Endothelial cell of umbilical vein (primary cell): Measurements from ENCODE around the gene RYR3. TPM values are rescaled to one million over a fixed set of nuclear protein-coding genes. Genes with fewer than 3 reads are reported as not detected.

Source experiments
- BruUV-seq: library from RNA; stranded (reverse); fragments of 400-500 nt; replicated peaks from 2 replicates; lab custom pipeline; 2021; lab: Mats Ljungman, UMichigan
- CTCF ChIA-PET: fragments of 300-600, 350-600 bp; sonication (Branson Sonifier 250); formaldehyde crosslinking; loops from one replicate; lab custom pipeline; 2021; ENCODE audit warnings: antibody characterized with exemption, inconsistent platforms; lab: Charles Lee
- POLR2A ChIA-PET: fragments of 300-600, 350-600 bp; sonication (Branson Sonifier 250); formaldehyde crosslinking; loops from one replicate; lab custom pipeline; 2021; ENCODE audit warnings: antibody characterized with exemption, inconsistent platforms; lab: Charles Lee
- DNase-seq: peaks from one replicate; pipeline ENCODE4 v3.0.0-alpha.2; 2011; ENCODE audit warnings: low read depth, low spot score
- FAIRE-seq: peaks from 2 replicates; lab custom pipeline; 2011; peaks lifted over from hg19 to GRCh38; lab: Jason Lieb, UNC
- H2AFZ ChIP-seq: 2 replicates; pipeline ENCODE4 v1.6.0; 2012; ENCODE audit warnings: low read depth, low read length, control low read depth, inconsistent platforms
- H3K27ac ChIP-seq: 2 replicates; pipeline ENCODE4 v1.5.1; 2011; ENCODE audit warnings: low read depth, mild to moderate bottlenecking, control low read depth, low read length, moderate library complexity; ENCODE audit not compliant: insufficient read depth
- H3K27me3 ChIP-seq, 2 experiments: 2 replicates each; pipeline versions ENCODE4 v1.6.0 to v1.6.1; 2011; ENCODE audit warnings: low read length in 2 of 2, mixed read lengths in 1 of 2; ENCODE audit not compliant: control insufficient read depth in 2 of 2, insufficient read depth in 2 of 2
- H3K36me3 ChIP-seq, 2 experiments: 2 replicates in 1 of 2; 3 replicates in 1 of 2; pipeline ENCODE4 v1.5.1; 2011; ENCODE audit warnings: low read length in 2 of 2, mild to moderate bottlenecking in 1 of 2, moderate library complexity in 1 of 2; ENCODE audit not compliant: control insufficient read depth in 2 of 2, insufficient read depth in 2 of 2; ENCODE audit errors: extremely low read depth in 1 of 2
- H3K4me1 ChIP-seq: 3 replicates; pipeline ENCODE4 v1.5.1; 2011; ENCODE audit warnings: mild to moderate bottlenecking, low read length; ENCODE audit not compliant: control insufficient read depth, insufficient read depth; ENCODE audit errors: extremely low read depth
- H3K4me2 ChIP-seq: 2 replicates; pipeline ENCODE4 v1.6.1; 2011; ENCODE audit warnings: low read length, control low read depth, mixed read lengths; ENCODE audit not compliant: insufficient read depth
- H3K4me3 ChIP-seq, 3 experiments: fragments of 200-600 bp in 1 of 3; sonication (generic), shearing (Covaris generic) in 1 of 3; replicated peaks in 1 of 3; 2 replicates each; pipeline ENCODE4 v1.5.1; 2011 to 2016; ENCODE audit warnings: control low read depth in 3 of 3, low read length in 3 of 3, mild to moderate bottlenecking in 2 of 3, inconsistent platforms in 1 of 3, low read depth in 1 of 3, moderate library complexity in 1 of 3; ENCODE audit not compliant: insufficient read depth in 1 of 3
- H3K79me2 ChIP-seq: 2 replicates; pipeline ENCODE4 v1.6.0; 2012; ENCODE audit warnings: low read length, inconsistent platforms; ENCODE audit not compliant: control insufficient read depth, insufficient read depth
- H3K9ac ChIP-seq: replicated peaks from 2 replicates; pipeline ENCODE3; 2011; ENCODE audit warnings: low read length, control low read depth; ENCODE audit not compliant: insufficient read depth; ENCODE audit errors: extremely low read depth
- H3K9me1 ChIP-seq: replicated peaks from 3 replicates; pipeline ENCODE4 v1.6.0; 2011; ENCODE audit warnings: mild to moderate bottlenecking, low read length; ENCODE audit not compliant: control insufficient read depth, insufficient read depth; ENCODE audit errors: extremely low read depth
- H3K9me3 ChIP-seq: replicated peaks from 2 replicates; pipeline ENCODE4 v1.5.1; 2012; ENCODE audit warnings: low read length, inconsistent platforms; ENCODE audit not compliant: control insufficient read depth, insufficient read depth
- H4K20me1 ChIP-seq: replicated peaks from 2 replicates; pipeline ENCODE3; 2011; ENCODE audit warnings: mild to moderate bottlenecking, low read length; ENCODE audit not compliant: control insufficient read depth, insufficient read depth; ENCODE audit errors: extremely low read depth
- EZH2 ChIP-seq: IDR thresholded peaks from 2 replicates; pipeline ENCODE4 v1.6.1; 2012; ENCODE audit warnings: borderline replicate concordance, low read depth, mild to moderate bottlenecking, moderate library complexity, low read length, inconsistent platforms; ENCODE audit not compliant: severe bottlenecking
- FOS ChIP-seq: IDR thresholded peaks from 2 replicates; pipeline ENCODE4 v1.6.1; 2011; ENCODE audit warnings: mild to moderate bottlenecking, low read length, moderate library complexity, borderline replicate concordance; ENCODE audit not compliant: insufficient read depth
- GATA2 ChIP-seq: IDR thresholded peaks from 2 replicates; pipeline ENCODE4 v1.7.0; 2011; ENCODE audit warnings: low read depth, mild to moderate bottlenecking, moderate library complexity, mixed read lengths, low read length; ENCODE audit not compliant: insufficient read length, insufficient read depth
- JUN ChIP-seq: IDR thresholded peaks from 2 replicates; pipeline ENCODE4 v1.6.1; 2011; ENCODE audit warnings: borderline replicate concordance, low read depth; ENCODE audit not compliant: insufficient read length, insufficient read depth
- MYC ChIP-seq: IDR thresholded peaks from one replicate; pipeline ENCODE4 v1.6.1; 2011; ENCODE audit warnings: mild to moderate bottlenecking, low read depth, low read length
- POLR2A ChIP-seq: IDR thresholded peaks from 2 replicates; pipeline ENCODE4 v1.6.1; 2012; ENCODE audit warnings: low read depth, mild to moderate bottlenecking, control low read depth, low read length
- POLR2AphosphoS5 ChIP-seq: IDR thresholded peaks from 2 replicates; pipeline ENCODE4 v1.6.1; 2012; ENCODE audit warnings: low read depth, mild to moderate bottlenecking, control low read depth, low read length, moderate library complexity; ENCODE audit not compliant: insufficient read depth
- dilution Hi-C: fragments of 300-500 bp; cut with MboI; formaldehyde crosslinking; loops from one replicate; pipeline ENCODE4 v1.15.0; 2019; ENCODE audit warnings: low sequenced_read_pairs; ENCODE audit not compliant: extremely low pct_ligation_motif_present
- intact Hi-C: fragments of 100-400 bp; cut with micrococcal nuclease; formaldehyde crosslinking; loops from one replicate; pipeline ENCODE4 v1.10.0; 2022
- polyA plus RNA-seq, 4 experiments: library from polyadenylated mRNA; depleted of rRNA in 3 of 4; stranded (reverse) in 3 of 4; unstranded in 1 of 4; fragments of >200 nt; gene quantifications; 2 replicates each; pipeline versions ENCODE4 v1.2.1 to v1.2.3, GENCODE V29; 2011 to 2012; ENCODE audit warnings: missing spikeins in 1 of 4
- total RNA-seq: library from RNA; stranded (reverse); gene quantifications from 2 replicates; pipeline ENCODE4 v1.2.3, GENCODE V29; 2021
- TF ChIP-seq, protein P1 (sequence below), 2 donors: IDR thresholded peaks; 1 replicate in 1 of 2; 2 replicates in 1 of 2; pipeline ENCODE4 v1.5.1; 2011; ENCODE audit warnings: low read length in 2 of 2, mild to moderate bottlenecking in 2 of 2, moderate library complexity in 2 of 2, control low read depth in 1 of 2, inconsistent platforms in 1 of 2, low read depth in 1 of 2; ENCODE audit not compliant: insufficient read depth in 1 of 2; ENCODE audit errors: extremely low read depth in 1 of 2
- TF ChIP-seq, protein P2 (sequence below): IDR thresholded peaks from 2 replicates; pipeline ENCODE4 v1.6.1; 2011; ENCODE audit not compliant: insufficient read depth, insufficient read length

RYR3 gene
- total and polyA plus RNA-seq, 2 donors (not counting 3 experiments of a cell fraction or from before 2014, with no cell fraction given): not detected

DNA sequence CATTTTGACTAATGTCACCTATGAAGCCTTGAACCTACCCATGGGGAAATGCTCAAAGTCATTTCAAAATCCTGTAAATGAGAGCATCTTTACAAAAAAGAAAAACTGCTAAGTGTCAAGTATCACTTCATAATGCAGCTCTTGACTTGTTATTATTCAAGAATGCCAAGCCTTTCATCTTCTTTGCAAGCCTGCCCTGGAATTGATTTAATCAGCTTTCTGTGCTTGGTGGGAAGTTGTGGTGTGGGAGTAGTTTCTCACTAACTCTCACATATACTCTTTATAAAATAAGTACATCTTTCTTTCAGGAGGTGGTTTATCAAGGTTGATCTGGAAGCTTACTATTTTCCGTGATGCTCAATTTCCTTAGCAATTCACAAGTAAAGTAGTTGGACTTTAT is 43.6 kb downstream of the RYR3 start:
- ChIA-PET CTCF (no interaction called here), POLR2A (no interaction called here)
- intact Hi-C loops (no loop called here), dilution Hi-C loops (no loop called here)
- Histone ChIP-seq H2AFZ (no peak overlapping the region), H3K4me3 (no peak overlapping the region), H3K36me3 (no peaks in the 10 kb centered on the region), H4K20me1 (no peaks in the 10 kb centered on the region), H3K4me2 (no peak overlapping the region), H3K9ac (no peak overlapping the region), H3K27me3 (no peaks in the 10 kb centered on the region), H3K9me3 (no peaks in the 10 kb centered on the region), H3K79me2 (no peaks in the 10 kb centered on the region), H3K4me1 (no peaks in the 10 kb centered on the region), H3K27ac (no peak overlapping the region), H3K9me1 (no peaks in the 10 kb centered on the region)
- TF ChIP-seq MYC: no peak
- BruUV-seq: no TSS peak
- FAIRE-seq: no peak
- no peak for DNase-seq

DNA sequence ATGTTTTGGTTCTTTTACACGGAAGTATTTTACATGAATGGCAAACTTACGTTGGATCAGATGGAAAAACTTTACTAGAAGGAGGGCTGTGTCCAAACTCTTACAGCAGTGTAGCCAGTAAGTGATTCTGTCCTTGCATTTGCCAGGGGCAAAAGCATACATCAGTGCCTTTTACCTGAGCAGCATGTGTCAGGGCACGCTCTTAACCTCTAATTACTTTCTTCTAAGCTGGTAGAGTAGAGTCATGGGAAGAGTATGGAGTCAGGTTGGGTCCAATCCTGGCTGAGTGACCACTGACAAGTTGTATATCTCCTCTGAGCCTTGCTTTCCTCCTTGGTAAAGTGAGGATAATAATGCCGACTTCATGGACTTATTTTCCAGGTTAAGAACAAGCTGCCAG is 47.1 kb downstream of the RYR3 start:
- CTCF ChIA-PET: no interaction called here
- intact Hi-C loops: no loop called here
- H3K27ac ChIP-seq: no peak overlapping the region

More for the DNA sequence above, 47.1 kb downstream of the RYR3 start:
- Histone ChIP-seq H3K4me2 (no peak overlapping the region), H3K9me1 (no peaks in the 10 kb centered on the region), H3K4me3 (no peak overlapping the region), H3K79me2 (no peaks in the 10 kb centered on the region), H3K36me3 (no peaks in the 10 kb centered on the region), H3K4me1 (no peaks in the 10 kb centered on the region), H3K9me3 (no peaks in the 10 kb centered on the region), H3K27me3 (no peaks in the 10 kb centered on the region), H3K9ac (no peak overlapping the region), H2AFZ (no peak overlapping the region), H4K20me1 (no peaks in the 10 kb centered on the region)
- dilution Hi-C loops: no loop called here
- no peak for FAIRE-seq
- no peak for DNase-seq
- no TSS peak for BruUV-seq
- no peak for TF ChIP-seq FOS
- TF ChIP-seq POLR2AphosphoS5: no peak
- TF ChIP-seq EZH2: no peak
- no peak for TF ChIP-seq MYC
- TF ChIP-seq, protein P1, sequence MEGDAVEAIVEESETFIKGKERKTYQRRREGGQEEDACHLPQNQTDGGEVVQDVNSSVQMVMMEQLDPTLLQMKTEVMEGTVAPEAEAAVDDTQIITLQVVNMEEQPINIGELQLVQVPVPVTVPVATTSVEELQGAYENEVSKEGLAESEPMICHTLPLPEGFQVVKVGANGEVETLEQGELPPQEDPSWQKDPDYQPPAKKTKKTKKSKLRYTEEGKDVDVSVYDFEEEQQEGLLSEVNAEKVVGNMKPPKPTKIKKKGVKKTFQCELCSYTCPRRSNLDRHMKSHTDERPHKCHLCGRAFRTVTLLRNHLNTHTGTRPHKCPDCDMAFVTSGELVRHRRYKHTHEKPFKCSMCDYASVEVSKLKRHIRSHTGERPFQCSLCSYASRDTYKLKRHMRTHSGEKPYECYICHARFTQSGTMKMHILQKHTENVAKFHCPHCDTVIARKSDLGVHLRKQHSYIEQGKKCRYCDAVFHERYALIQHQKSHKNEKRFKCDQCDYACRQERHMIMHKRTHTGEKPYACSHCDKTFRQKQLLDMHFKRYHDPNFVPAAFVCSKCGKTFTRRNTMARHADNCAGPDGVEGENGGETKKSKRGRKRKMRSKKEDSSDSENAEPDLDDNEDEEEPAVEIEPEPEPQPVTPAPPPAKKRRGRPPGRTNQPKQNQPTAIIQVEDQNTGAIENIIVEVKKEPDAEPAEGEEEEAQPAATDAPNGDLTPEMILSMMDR (IDR thresholded peaks at IDR 0.05; ENCODE audit: extremely low read depth in 1 of 2, insufficient read depth in 1 of 2, low read depth in 1 of 2, low read length in 2 of 2): no peak
- TF ChIP-seq JUN: no peak
- TF ChIP-seq, protein P2, sequence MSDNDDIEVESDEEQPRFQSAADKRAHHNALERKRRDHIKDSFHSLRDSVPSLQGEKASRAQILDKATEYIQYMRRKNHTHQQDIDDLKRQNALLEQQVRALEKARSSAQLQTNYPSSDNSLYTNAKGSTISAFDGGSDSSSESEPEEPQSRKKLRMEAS: no peak
- TF ChIP-seq POLR2A: no peak
- no peak for TF ChIP-seq GATA2
- POLR2A ChIA-PET: no interaction called here
